KOPT-K1 (cell line): ENCODE data around the gene DTNA.

Source experiments
- H3K27ac ChIP-seq: fragments of 200-600 bp; sonication (generic); 2 replicates; pipeline ENCODE4 v1.5.1; 2016; ENCODE audit warnings: antibody characterized with exemption, mild to moderate bottlenecking, low read depth, low read length; ENCODE audit not compliant: poor library complexity, severe bottlenecking
- H3K36me3 ChIP-seq: fragments of 200-600 bp; sonication (generic); 2 replicates; pipeline ENCODE4 v1.5.1; 2017; ENCODE audit warnings: antibody characterized with exemption, mild to moderate bottlenecking, low read length, moderate library complexity; ENCODE audit not compliant: insufficient read depth
- H3K9me3 ChIP-seq: fragments of 200-600 bp; sonication (generic); 2 replicates; pipeline ENCODE4 v1.5.1; 2017; ENCODE audit warnings: antibody characterized with exemption, low read length, mild to moderate bottlenecking; ENCODE audit not compliant: insufficient read depth, poor library complexity, severe bottlenecking

DTNA gene

DNA sequence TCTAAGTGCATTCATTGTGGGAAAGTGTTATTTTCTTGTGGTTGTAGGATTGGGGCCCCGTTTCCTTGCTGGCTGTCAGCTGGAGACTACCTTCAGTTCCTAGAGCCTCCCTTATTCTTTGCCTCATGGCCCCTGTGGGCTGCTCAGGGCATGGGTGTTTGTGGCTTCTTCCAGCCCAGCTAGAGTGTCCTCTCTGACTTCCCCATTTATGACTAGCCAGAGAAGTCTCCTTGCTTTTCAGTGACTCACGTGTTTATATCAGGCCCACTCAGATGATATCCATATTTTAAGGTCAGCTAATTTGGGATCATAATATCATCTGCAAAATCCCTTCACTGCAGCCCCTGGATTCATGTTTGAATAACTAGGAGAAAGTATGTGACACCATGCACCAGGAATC lies 62.8 kb downstream of the DTNA start:
- H3K27ac ChIP-seq, result no peak overlapping the region

DNA sequence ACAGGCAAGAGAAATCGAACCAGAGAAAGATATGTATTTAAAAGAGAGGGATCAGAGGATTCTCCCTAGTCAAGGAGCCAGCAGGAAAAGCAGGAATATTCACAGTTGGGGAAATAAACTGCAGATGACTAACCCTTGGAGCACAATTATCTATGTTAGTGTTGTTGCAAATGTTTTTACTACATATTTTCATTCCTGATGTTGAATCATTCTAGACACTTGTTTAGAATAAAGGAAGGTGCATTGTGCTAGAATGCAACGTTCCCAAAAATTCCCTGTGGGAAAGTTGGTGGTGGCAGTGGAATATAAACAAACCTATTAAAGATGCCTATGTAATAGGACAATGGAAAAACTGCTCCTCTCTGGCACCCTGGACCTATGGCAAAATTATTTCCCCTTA lies 63.3 kb downstream of the DTNA start:
- Histone ChIP-seq H3K27ac (no peak overlapping the region), H3K9me3 (no peaks in the 10 kb centered on the region), H3K36me3 (no peaks in the 10 kb centered on the region)

More for the DNA sequence above, 62.8 kb downstream of the DTNA start:
- Histone ChIP-seq H3K9me3 (no peaks in the 10 kb centered on the region), H3K36me3 (no peaks in the 10 kb centered on the region)

DNA sequence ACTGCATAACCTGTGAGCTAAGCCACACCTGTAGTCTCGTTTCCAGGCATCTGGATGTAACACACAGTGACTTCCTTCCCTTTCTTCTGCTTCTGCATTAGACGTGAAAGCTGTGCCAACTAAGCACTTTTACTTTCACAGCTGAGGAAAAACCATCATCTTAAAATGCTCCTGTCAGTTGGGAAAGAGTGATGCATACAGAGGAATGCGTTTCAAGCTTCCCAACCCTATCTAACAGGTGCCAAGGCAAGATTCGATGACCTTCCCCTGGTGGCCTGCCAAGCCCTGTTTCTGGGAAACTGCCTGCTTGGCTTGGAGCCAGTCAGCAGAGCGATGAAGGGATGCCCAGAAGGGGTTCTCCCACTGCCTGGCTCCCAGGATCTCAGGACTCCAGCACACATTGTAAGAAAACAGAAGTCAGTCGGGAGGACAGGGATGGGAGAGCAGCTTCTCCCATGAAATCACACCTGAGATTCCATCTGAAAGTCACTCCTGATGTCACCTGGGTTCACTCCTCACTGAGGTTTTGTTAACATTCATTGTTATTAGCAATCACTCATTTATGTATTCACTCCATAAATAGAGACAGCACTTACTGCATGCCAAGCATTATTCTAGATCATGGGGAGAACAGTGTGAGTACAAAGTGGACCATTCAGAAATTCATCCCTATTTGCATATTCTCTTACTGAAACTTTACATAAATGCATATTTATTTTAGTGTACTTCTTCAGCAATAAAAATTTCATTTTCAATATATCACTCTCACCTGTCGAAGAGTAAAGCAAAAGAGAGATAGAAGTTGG lies 64.1 kb downstream of the DTNA start:
- no peak overlapping the region for H3K27ac ChIP-seq
- no peaks in the 10 kb centered on the region for H3K36me3 ChIP-seq

DNA sequence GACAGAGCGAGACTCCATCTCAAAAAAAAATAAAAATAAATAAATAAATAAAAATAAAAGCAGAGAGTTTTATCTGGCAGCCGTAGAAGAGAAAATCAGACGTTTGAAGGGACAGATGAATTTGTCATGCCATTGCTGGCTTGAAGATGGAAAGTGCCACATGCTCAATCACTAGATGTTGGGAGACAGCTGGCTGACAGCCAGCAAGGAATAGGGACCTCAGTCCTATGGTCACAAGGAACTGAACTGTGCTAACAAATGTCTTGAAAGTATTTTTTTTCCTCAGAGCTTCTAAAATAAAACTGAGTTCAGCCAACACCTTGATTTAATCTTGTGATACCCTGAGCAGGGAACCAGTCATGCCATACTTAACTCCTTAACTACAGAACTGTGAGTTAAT lies 65.4 kb downstream of the DTNA start:
- Histone ChIP-seq H3K27ac (no peak overlapping the region), H3K9me3 (no peaks in the 10 kb centered on the region), H3K36me3 (no peaks in the 10 kb centered on the region)

More for the DNA sequence above, 64.1 kb downstream of the DTNA start:
- no peaks in the 10 kb centered on the region for H3K9me3 ChIP-seq

DNA sequence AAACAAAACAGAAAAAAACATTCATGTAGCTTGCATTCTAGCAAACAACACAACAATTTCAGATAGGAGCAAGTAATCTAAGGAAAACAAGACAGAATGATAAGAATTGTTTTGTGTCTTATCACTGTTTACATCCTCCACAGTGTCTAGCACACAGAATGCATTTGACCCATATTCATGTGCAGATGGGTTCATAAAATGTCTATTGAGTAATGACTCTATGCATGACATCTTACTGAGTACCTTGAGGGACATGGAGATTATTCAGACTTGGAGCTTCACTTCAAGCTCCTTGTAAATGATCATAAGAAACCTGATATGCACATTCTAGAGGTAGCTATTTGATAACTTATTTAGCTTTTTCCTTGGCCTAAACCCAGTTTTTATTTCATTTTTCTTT lies 69.0 kb downstream of the DTNA start:
- Histone ChIP-seq H3K9me3 (no peaks in the 10 kb centered on the region), H3K27ac (no peak overlapping the region)

DNA sequence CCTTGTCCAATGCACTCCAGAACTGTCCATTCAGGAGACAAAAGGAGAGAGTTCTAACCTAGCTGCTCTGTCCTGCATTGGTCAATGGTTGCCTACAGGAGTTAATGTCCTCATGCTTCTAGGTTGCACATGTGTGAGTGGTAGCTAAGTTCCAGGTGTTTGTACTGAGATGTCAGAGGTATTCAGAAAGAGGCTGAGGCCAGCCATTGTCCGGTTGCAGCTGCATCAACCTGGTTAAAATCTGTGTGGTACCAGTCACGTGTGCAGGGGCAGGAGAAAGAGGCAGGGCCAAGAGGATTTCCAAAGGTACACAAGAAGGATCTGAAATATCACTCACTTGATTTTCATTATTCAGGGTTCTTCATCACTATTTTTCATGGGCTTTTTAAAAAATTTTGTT lies 70.8 kb downstream of the DTNA start:
- no peaks in the 10 kb centered on the region for H3K9me3 ChIP-seq
- H3K36me3 ChIP-seq, result no peaks in the 10 kb centered on the region
- no peak overlapping the region for H3K27ac ChIP-seq

More for the DNA sequence above, 69.0 kb downstream of the DTNA start:
- H3K36me3 ChIP-seq, result no peaks in the 10 kb centered on the region

DNA sequence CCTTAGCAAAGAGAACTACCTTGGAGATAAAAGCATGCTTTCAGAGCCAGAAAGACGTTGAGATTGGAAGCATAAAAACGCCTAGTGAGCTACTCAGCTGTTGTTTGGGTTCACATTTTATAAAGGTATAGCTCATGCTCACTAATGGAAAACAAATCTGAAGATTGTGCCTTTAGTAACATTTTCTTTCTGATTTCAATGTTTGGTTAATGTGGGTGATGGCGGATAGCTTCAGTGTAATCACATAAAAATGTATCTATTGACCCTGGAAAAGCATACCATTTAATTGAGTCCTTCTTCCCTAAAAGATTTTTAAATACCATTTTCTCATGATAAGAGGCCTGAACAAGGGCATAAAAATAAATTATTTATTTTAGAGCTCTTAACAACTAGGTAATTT lies 73.4 kb downstream of the DTNA start:
- Histone ChIP-seq H3K36me3 (no peaks in the 10 kb centered on the region), H3K9me3 (no peaks in the 10 kb centered on the region), H3K27ac (no peak overlapping the region)

DNA sequence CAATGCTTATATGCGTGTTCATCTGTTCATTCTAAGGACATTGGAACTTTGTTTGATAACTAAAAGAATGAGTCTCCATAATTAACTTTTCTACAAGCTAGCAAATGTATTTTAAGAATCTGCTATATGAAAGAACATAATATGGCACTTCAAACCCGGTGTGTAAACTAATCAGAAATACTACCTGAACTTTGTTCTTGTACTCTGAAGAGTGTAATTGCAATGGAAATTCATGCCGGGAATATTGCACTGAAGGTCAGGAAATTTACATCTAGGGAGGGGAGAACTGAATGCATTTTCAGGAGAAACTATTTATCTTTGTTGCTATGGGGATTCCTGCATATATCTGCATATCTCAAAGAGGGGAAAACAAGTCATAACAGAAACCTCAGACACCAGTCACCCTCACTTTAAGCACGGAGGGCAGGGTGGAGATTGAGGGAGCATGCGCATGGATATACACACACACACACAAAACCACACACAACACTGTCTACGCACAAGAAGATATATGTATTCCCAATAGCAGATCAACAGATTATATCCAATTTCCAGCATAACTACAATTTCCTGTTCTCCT lies 76.2 kb downstream of the DTNA start:
- Histone ChIP-seq H3K9me3 (no peaks in the 10 kb centered on the region), H3K36me3 (no peaks in the 10 kb centered on the region), H3K27ac (no peak overlapping the region)

DNA sequence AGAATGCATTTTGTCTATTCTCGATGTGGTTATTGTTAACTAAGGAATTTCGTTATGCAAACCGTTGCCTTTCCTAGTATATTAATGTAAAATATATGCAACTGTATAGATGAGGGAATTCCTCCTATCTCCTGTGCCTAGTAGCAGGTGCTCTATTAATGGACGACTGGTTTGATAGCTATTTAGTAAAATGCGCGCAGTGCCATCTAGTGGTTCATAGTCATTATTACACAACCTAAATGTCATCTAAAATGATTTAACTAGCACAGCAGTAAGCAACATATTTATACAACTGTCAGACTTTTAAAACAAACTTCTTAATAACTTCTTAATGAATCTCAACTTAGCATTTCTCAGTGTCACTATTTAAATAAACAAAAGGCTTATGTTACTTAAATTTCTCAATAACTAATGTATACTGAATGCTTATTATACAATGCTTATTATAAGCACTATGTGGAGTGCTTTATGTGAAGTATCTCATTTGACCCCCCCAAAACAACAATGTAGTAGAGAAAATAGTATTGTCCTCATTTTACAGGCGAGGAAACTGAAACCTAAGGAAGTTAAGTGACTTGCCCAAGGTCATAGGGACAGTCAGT lies 77.9 kb downstream of the DTNA start:
- H3K27ac ChIP-seq, result no peak overlapping the region
- H3K9me3 ChIP-seq, result peaks cover 4% of the 10 kb centered on the region
- H3K36me3 ChIP-seq, result no peaks in the 10 kb centered on the region

DNA sequence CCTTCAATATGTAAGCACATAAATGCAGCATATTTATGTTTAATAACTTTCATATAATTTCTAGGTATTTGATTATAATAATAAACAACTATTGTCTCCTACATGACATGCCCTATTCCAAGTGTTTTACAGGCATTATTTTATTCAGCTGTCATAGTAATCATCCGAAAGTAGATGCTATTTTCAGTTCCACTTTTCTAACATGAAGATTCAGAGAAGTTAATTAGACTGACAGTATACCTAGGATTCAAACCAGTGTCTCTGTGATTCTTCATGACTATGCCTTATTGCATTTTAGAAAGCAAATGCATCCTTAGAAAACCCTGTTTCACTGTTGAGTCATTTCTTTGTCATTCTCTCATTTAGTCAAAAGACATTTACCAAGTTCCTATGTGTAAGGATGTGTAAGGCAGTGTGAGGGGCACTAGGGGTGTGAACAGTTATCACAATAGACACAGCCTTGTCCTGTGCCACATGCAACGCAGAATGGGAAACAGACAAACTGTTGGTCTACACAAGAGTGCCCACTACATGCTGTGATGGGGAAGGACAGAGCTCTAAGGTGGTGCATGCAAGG lies 79.8 kb downstream of the DTNA start:
- no peak overlapping the region for H3K27ac ChIP-seq
- no peaks in the 10 kb centered on the region for H3K36me3 ChIP-seq
- H3K9me3 ChIP-seq, result peaks cover 4% of the 10 kb centered on the region

DNA sequence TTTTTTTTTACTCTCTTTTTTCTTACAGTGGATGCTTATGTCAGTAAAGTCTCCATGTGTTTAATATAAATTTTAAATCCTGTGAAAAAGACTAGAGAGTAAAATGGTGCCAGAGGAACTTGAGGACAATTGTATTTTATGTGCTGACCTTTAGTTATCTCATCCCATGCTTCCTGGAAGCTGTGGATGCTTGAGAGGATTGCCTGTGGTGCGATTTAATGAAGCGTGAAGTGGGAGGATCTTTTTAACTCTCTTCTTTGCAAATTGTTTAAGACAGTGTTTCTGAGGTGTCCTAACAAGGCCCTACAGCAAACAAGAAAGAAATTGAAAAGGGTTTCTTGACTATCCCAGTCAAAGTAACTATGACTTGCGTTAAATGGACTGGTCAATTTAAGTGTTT lies 84.2 kb downstream of the DTNA start:
- H3K27ac ChIP-seq, result no peak overlapping the region
- H3K9me3 ChIP-seq, result peaks cover 4% of the 10 kb centered on the region
- H3K36me3 ChIP-seq, result no peaks in the 10 kb centered on the region

DNA sequence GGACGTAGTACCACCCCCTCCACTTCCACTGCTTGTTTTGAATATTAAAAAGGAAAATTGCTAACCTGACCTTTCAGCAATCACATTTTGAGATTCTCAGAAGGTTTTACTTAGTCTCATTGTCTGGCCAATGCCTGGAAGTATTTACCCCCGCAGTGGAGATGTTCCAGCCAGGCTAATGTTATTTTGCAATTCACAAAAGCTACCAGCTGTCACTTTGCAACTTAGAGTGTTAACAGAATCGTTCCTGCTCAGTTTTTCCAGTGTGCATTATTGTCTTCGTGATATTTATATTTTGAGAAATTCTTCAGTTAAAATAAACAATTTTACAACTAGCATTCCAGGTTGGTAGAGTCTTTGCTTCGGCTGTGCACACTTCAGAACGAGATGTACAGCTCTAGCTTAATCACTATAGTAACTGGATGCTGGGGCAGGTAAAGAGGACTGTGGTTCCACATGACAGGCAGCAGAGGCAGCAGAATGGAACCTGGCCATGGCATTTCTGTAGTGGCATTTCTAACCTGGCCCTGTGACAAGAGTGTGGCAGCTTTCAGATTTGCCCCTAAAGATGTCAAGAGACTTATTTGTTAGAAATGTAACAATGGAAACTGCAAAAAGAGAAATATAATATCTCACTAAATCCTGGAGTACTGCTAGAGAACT lies 85.1 kb downstream of the DTNA start:
- Histone ChIP-seq H3K27ac (no peak overlapping the region), H3K36me3 (no peaks in the 10 kb centered on the region), H3K9me3 (peaks cover 4% of the 10 kb centered on the region)

DNA sequence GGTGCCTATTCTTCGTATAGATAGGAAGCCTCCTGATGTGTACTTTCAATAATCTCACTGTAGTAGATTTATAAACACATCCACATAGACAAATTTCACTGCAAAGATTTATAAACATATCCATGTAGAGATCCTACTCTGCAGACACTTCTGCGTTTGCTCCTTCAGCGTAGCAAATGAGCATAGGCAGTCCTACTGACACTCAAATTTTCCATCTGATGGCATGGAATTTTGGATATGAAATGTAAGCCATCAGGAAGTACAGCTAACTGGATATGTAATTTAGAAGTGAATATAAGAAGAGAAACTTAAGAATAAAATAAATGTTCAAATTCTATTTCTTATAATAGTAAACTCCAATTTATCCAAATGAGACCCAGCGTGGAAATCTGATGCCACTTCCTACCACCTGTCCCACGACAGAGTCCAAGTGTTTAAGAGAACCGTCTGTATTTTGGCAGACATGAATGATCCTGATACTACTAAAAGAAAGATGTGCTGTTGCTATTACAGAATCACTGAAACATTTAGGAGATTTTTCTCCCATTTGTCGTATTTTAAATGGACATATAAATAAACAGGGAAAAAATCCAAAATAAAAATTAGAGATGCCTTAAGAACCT lies 86.0 kb downstream of the DTNA start:
- no peaks in the 10 kb centered on the region for H3K36me3 ChIP-seq
- no peak overlapping the region for H3K27ac ChIP-seq

DNA sequence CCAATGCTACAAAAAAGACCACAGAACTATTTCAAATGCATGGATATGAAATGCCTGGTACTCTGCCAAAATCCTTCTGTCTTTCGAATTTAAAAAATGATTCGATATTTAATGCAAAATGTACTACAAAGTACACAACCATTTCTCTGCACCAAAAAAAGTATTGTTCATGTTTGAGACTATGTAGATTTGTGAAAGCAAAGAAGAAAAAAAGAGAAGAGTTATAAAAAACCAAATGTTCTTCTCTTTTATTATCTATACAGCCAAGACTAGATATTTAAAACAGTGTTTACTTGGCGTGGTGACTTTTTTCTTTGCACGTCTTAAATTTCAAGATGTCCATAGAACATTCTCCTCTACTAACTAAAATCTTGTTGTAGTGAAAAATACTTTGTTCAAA lies 89.2 kb downstream of the DTNA start:
- H3K27ac ChIP-seq, result no peak overlapping the region
- no peaks in the 10 kb centered on the region for H3K9me3 ChIP-seq
- no peaks in the 10 kb centered on the region for H3K36me3 ChIP-seq

More for the DNA sequence above, 86.0 kb downstream of the DTNA start:
- H3K9me3 ChIP-seq, result peaks cover 4% of the 10 kb centered on the region

DNA sequence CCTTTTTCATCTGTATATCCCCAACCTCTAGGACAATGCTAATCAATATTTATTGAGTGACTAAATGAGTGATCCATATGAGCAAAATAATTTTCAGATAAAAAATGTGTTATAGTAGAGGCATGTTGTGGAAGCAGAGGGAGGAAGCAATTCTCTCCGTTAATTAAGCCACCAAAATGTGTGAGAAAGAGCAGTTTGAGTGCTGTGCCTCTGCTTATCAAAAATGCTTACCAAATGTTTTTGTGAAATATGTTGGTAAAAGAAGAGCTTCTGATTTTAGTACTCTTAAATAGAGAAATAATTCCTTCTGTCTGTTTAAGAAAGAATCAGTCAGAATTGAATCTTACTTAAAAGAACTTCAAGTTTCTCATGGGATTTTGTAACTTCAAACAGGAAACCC lies 90.3 kb downstream of the DTNA start:
- Histone ChIP-seq H3K9me3 (no peaks in the 10 kb centered on the region), H3K27ac (no peak overlapping the region), H3K36me3 (no peaks in the 10 kb centered on the region)
